Astrocyte (in vitro differentiated cells and primary cell): ENCODE results near the gene RNF41. TPM values are rescaled to one million over a fixed set of nuclear protein-coding genes. Genes with fewer than 3 reads are reported as not detected.

Experiments used
- DNase-seq: peaks from one replicate; pipeline ENCODE4 v3.0.0-alpha.2; 2010; ENCODE audit warnings: low read depth
- FAIRE-seq: peaks from 2 replicates; lab custom pipeline; 2011; peaks lifted over from hg19 to GRCh38; lab: Jason Lieb, UNC
- H2AFZ ChIP-seq: 2 replicates; pipeline ENCODE4 v1.6.0; 2012; ENCODE audit warnings: low read depth, low read length, inconsistent platforms
- H3K27ac ChIP-seq: 2 replicates; pipeline ENCODE4 v1.5.1; 2011; ENCODE audit warnings: low read depth, low read length, inconsistent platforms
- H3K27me3 ChIP-seq: 2 replicates; pipeline ENCODE4 v1.6.0; 2011; ENCODE audit warnings: low read length, inconsistent platforms; ENCODE audit not compliant: insufficient read depth
- H3K36me3 ChIP-seq: 2 replicates; pipeline ENCODE4 v1.5.1; 2011; ENCODE audit warnings: low read length, inconsistent platforms; ENCODE audit not compliant: insufficient read depth
- H3K4me1 ChIP-seq: 2 replicates; pipeline ENCODE4 v1.5.1; 2011; ENCODE audit warnings: low read length, inconsistent platforms; ENCODE audit not compliant: insufficient read depth
- H3K4me2 ChIP-seq: 2 replicates; pipeline ENCODE4 v1.6.0; 2012; ENCODE audit warnings: low read length, inconsistent platforms
- H3K4me3 ChIP-seq: 2 replicates; pipeline ENCODE4 v1.5.1; 2011; ENCODE audit warnings: low read depth, mild to moderate bottlenecking, low read length, inconsistent platforms; ENCODE audit not compliant: insufficient read depth
- H3K79me2 ChIP-seq: 2 replicates; pipeline ENCODE4 v1.6.0; 2012; ENCODE audit warnings: mild to moderate bottlenecking, low read length, inconsistent platforms; ENCODE audit not compliant: insufficient read depth
- H3K9ac ChIP-seq: 2 replicates; pipeline ENCODE4 v1.6.0; 2012; ENCODE audit warnings: mild to moderate bottlenecking, low read length, inconsistent platforms
- H3K9me3 ChIP-seq: 2 replicates; pipeline ENCODE4 v1.5.1; 2012; ENCODE audit warnings: low read depth, mild to moderate bottlenecking, low read length, inconsistent platforms; ENCODE audit not compliant: insufficient read depth
- H4K20me1 ChIP-seq: 2 replicates; pipeline ENCODE4 v1.6.0; 2012; ENCODE audit warnings: low read length, inconsistent platforms; ENCODE audit not compliant: insufficient read depth
- H3K27ac Mint-ChIP-seq: one replicate; pipeline ENCODE4 v1.8.0; 2021; ENCODE audit warnings: mild to moderate bottlenecking, mixed read lengths; ENCODE audit not compliant: unreplicated experiment
- H3K27me3 Mint-ChIP-seq: one replicate; pipeline ENCODE4 v1.8.0; 2021; ENCODE audit warnings: low read depth, mixed read lengths; ENCODE audit not compliant: unreplicated experiment
- H3K36me3 Mint-ChIP-seq: one replicate; pipeline ENCODE4 v1.8.0; 2021; ENCODE audit warnings: low read depth, mixed read lengths; ENCODE audit not compliant: unreplicated experiment
- H3K4me1 Mint-ChIP-seq: one replicate; pipeline ENCODE4 v1.8.0; 2021; ENCODE audit warnings: low read depth, mixed read lengths; ENCODE audit not compliant: unreplicated experiment
- H3K4me3 Mint-ChIP-seq: one replicate; pipeline ENCODE4 v1.8.0; 2021; ENCODE audit warnings: mild to moderate bottlenecking, moderate library complexity, mixed read lengths; ENCODE audit not compliant: unreplicated experiment
- H3K9me3 Mint-ChIP-seq: one replicate; pipeline ENCODE4 v1.8.0; 2021; ENCODE audit warnings: mild to moderate bottlenecking, mixed read lengths; ENCODE audit not compliant: unreplicated experiment
- CTCF ChIP-seq: IDR thresholded peaks from 2 replicates; pipeline ENCODE4 v1.5.1; 2011; ENCODE audit warnings: low read depth, mild to moderate bottlenecking, inconsistent platforms, low read length, moderate library complexity; ENCODE audit not compliant: insufficient read depth
- EZH2 ChIP-seq: IDR thresholded peaks from 2 replicates; pipeline ENCODE4 v1.6.1; 2012; ENCODE audit warnings: mild to moderate bottlenecking, low read length, inconsistent platforms; ENCODE audit not compliant: insufficient read depth
- total RNA-seq: library from RNA; stranded (reverse); gene quantifications from 2 replicates; pipeline ENCODE4 v1.2.1, GENCODE V29; 2021

The RNF41 gene
- total RNA-seq, 1 donor from 2014 or later = 85.8 TPM

- Mint-ChIP-seq H3K27me3 (peaks cover 4% of the 10 kb centered on the region), H3K27ac (no peak overlapping the region), H3K9me3 (no peaks in the 10 kb centered on the region), H3K4me1 (peaks cover 10% of the 10 kb centered on the region), H3K4me3 (no peak overlapping the region), H3K36me3 (peaks cover 9% of the 10 kb centered on the region)
- no peaks in the 10 kb centered on the region for H3K79me2 ChIP-seq
- no peak overlapping the region for H3K27ac ChIP-seq
- H3K9ac ChIP-seq = no peak overlapping the region
- H2AFZ ChIP-seq = no peak overlapping the region
- no peaks in the 10 kb centered on the region for H3K9me3 ChIP-seq
- no peaks in the 10 kb centered on the region for H3K4me1 ChIP-seq
- H3K4me2 ChIP-seq = no peak overlapping the region
- no peaks in the 10 kb centered on the region for H3K27me3 ChIP-seq
- FAIRE-seq = no peak
- peaks cover 42% of the 10 kb centered on the region for H4K20me1 ChIP-seq
- no peaks in the 10 kb centered on the region for H3K36me3 ChIP-seq
- H3K4me3 ChIP-seq = no peak overlapping the region
- DNase-seq = no peak
- no peak for TF ChIP-seq EZH2
- no peak for TF ChIP-seq CTCF
Measured at GRCh38 chr12:56234746-56235436, 13.2 kb upstream of the RNF41 start.

- Histone ChIP-seq H3K9ac (no peak overlapping the region), H4K20me1 (peaks cover 9% of the 10 kb centered on the region), H3K4me2 (no peak overlapping the region), H3K27me3 (no peaks in the 10 kb centered on the region), H3K36me3 (peaks cover 3% of the 10 kb centered on the region), H3K4me3 (no peak overlapping the region), H3K27ac (no peak overlapping the region), H3K4me1 (no peaks in the 10 kb centered on the region), H3K79me2 (no peaks in the 10 kb centered on the region), H3K9me3 (no peaks in the 10 kb centered on the region), H2AFZ (no peak overlapping the region)
- Mint-ChIP-seq H3K4me1 (no peaks in the 10 kb centered on the region), H3K9me3 (no peaks in the 10 kb centered on the region), H3K27me3 (peaks cover 4% of the 10 kb centered on the region), H3K27ac (no peak overlapping the region), H3K4me3 (no peak overlapping the region), H3K36me3 (peaks cover 7% of the 10 kb centered on the region)
- TF ChIP-seq EZH2 (no peak), CTCF (no peak)
- no peak for DNase-seq
- FAIRE-seq = no peak
Measured at GRCh38 chr12:56231184-56231582, 9.5 kb upstream of the RNF41 start.
